GM12864 (cell line): ENCODE measurements around the gene TENT5C.

Source experiments
- DNase-seq: peaks from one replicate; pipeline ENCODE4 v3.0.0-alpha.2; 2011; ENCODE audit warnings: low read depth
- H3K4me3 ChIP-seq: 2 replicates; pipeline ENCODE4 v1.5.1; 2011; ENCODE audit warnings: mild to moderate bottlenecking, low read depth, low read length, control low read depth
- TF ChIP-seq, protein P1 (sequence below): IDR thresholded peaks from 2 replicates; pipeline ENCODE4 v1.5.1; 2011; ENCODE audit warnings: low read depth, mild to moderate bottlenecking, moderate library complexity, low read length, control low read depth, inconsistent platforms; ENCODE audit errors: missing control alignments

The TENT5C gene

DNA sequence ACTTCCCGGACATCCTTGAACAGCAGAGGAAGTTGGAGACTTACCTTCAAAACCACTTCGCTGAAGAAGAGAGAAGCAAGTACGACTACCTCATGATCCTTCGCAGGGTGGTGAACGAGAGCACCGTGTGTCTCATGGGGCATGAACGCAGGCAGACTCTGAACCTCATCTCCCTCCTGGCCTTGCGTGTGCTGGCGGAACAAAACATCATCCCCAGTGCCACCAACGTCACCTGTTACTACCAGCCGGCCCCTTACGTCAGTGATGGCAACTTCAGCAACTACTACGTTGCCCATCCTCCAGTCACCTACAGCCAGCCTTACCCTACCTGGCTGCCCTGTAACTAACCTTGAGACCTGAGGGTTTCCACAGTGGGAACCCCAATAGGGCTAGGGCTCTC, 17.9 kb downstream of the TENT5C start:
- H3K4me3 ChIP-seq: no peak overlapping the region
- TF ChIP-seq, protein P1, sequence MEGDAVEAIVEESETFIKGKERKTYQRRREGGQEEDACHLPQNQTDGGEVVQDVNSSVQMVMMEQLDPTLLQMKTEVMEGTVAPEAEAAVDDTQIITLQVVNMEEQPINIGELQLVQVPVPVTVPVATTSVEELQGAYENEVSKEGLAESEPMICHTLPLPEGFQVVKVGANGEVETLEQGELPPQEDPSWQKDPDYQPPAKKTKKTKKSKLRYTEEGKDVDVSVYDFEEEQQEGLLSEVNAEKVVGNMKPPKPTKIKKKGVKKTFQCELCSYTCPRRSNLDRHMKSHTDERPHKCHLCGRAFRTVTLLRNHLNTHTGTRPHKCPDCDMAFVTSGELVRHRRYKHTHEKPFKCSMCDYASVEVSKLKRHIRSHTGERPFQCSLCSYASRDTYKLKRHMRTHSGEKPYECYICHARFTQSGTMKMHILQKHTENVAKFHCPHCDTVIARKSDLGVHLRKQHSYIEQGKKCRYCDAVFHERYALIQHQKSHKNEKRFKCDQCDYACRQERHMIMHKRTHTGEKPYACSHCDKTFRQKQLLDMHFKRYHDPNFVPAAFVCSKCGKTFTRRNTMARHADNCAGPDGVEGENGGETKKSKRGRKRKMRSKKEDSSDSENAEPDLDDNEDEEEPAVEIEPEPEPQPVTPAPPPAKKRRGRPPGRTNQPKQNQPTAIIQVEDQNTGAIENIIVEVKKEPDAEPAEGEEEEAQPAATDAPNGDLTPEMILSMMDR: no peak
- no peak for DNase-seq

- H3K4me3 ChIP-seq: no peak overlapping the region
- no peak for DNase-seq
- TF ChIP-seq, protein P1: no peak
These were observed 21.8 kb downstream of the TENT5C start for GRCh38 chr1:117627546-117628130.

DNA sequence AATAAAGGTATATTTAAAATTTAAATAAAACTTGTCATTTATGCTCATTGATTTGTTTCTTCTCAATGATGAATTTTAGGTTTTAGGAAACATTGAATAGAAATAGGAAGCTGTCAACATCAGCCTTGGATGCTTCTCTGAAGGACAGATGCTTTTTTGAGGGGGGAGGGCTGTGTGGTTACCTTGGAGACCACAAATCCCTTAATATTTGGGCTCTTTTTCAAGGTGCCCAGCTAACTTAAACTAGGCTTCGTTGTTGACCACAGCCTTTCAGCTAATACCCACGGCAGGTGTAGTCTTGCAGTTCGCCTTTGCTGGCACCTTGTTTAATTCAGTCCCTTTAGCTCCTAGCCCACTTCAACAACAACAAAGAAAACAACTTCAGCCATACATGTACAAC, 22.5 kb downstream of the TENT5C start:
- no peak for DNase-seq
- TF ChIP-seq, protein P1: no peak
- no peak overlapping the region for H3K4me3 ChIP-seq

DNA sequence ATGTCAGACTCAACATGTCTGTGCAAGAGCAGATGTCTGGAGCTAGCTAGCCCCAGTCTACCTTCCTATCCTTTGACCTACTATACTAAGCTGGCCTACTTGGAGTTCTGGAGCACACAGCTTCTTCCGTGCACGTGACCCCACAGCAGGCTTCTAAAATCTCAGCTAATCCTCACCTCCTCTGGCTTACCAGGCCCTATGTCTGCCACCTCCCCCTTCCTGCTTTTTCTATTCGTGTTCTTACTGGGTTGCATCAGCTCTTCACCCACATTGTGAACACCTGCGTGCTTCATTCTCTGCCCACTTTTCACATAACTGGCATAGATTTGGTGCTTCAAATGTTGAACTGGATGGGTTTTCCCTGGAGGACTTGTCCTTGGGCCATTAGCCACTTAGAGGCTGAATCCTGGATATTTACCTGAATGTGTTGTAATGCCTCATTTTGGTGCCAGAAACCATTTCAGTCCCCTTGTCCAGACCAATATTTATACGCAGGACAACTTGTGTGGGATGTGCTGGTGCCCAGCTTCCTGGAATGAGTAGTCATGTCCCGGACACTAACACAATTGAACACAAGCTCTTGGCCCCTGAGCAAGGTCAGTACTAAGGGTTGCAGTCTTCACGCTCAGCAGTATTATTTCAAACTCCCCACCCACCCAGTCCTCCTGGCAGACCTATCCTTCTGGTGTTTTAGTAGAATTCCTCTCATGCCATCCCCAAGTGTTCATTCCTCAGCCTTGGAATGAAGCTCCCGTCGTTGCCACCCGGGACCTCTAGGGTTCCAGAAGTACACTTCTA, 24.0 kb downstream of the TENT5C start:
- DNase-seq: no peak
- H3K4me3 ChIP-seq: no peak overlapping the region
- TF ChIP-seq, protein P1: no peak

DNA sequence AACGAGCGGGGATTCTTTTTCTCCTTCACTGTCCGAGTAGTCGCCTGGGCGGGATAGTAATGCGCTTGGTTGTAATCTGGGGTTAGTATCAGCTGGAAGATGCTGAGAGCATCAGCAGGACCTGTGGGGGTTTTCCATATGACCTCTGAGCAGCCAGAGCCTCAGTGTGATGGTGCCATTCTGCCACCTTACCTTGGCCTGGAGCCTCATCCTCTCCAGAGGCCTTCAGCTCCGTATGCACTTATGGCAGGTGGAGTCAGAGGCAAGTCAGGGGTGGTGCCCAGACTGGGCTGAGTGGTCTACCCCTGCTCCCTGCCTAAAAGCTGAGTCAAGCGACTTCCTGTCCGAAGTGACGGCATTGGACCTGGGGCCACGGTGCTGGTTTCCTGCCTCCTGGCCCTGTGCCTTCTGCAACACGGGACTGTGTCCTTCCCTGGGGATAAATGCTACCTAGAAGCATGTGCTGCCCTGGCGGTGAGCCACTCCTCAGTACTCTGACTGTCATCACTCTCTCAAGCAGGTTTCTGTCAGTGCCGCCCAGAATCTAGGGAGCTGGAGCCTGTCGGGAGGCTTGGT, 24.7 kb downstream of the TENT5C start:
- no peak for DNase-seq
- no peak overlapping the region for H3K4me3 ChIP-seq
- TF ChIP-seq, protein P1: no peak

DNA sequence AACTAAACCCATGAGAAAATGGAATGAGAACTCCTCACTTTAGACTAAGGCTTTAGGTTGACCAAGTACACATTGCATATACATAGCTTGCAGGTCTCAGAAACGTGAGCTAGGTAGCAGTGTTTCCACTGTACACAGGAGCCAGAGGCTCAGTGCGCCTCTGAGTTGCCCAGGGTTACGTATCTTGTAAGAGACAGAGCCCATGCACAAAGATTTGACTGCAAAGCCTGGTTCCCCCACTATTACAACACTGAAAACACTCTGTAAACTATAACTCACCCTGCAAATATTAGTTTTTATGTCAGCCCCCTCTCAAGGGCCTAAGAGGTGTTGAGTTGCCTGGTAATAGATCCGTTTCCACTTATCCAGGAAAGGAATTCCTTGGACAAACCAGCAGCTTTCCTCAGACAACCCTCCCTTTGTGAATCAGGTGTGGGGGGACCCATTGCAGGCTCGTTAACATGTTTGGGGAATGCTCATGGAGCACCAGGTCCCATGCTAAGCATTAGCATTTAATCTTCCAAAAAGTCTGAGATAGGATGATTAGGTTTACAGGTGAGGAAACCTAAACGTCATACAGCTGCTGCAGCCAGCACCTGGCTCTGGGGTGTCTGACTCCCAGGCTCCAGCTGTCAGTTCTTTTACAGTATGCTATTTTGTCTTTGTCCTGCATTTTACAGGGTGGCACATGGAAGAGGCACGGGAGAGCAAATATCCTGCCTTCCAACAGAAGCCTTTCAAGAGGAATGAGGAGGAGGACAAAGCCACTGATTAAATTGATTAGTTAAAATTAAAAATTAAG, 25.7 kb downstream of the TENT5C start:
- no peak for DNase-seq
- H3K4me3 ChIP-seq: no peak overlapping the region
- TF ChIP-seq, protein P1: no peak
